Prostate gland (tissue), 2 donors: ENCODE results near the gene CWC25. TPM values are rescaled to one million over a fixed set of nuclear protein-coding genes. Genes with fewer than 3 reads are reported as not detected.

Source experiments
- DNase-seq: peaks from one replicate; pipeline ENCODE4 v3.0.0-alpha.2; 2019; ENCODE audit warnings: low spot score
- H3K27ac ChIP-seq, 2 donors: fragments of 200-600 bp; sonication (generic); 2 replicates each; pipeline ENCODE4 v1.5.1; 2017 to 2019
- H3K27me3 ChIP-seq: fragments of 200-600 bp; sonication (generic); replicated peaks from 2 replicates; pipeline ENCODE4 v1.5.1; 2019; ENCODE audit not compliant: insufficient read depth
- H3K36me3 ChIP-seq, 2 donors: fragments of 200-600 bp; sonication (generic); 1 replicate in 1 of 2; 2 replicates in 1 of 2; pipeline versions ENCODE4 v1.5.1 to v1.8.1; 2017 to 2019
- H3K4me1 ChIP-seq: fragments of 200-600 bp; sonication (generic); replicated peaks from 2 replicates; pipeline ENCODE4 v1.5.1; 2019
- H3K4me3 ChIP-seq, 2 donors: fragments of 200-600 bp; sonication (generic); 2 replicates each; pipeline ENCODE4 v1.5.1; 2017 to 2019
- H3K9me3 ChIP-seq: fragments of 200-600 bp; sonication (generic); 2 replicates; pipeline ENCODE4 v1.5.1; 2017
- POLR2A ChIP-seq: fragments of 450-650 bp; IDR thresholded peaks from one replicate; pipeline ENCODE4 v1.6.1; 2016; ENCODE audit warnings: antibody characterized with exemption, mild to moderate bottlenecking
- POLR2AphosphoS5 ChIP-seq: sonication (generic); formaldehyde crosslinking; IDR thresholded peaks from one replicate; pipeline ENCODE4 v1.6.1; 2017; ENCODE audit warnings: antibody characterized with exemption
- WGBS: methylation state at CpG from one replicate; pipeline ENCODE4 v1.1.5; 2018; 5-methylcytosine and 5-hydroxymethylcytosine counted together
- intact Hi-C: fragments of 100-400 bp; cut with DNase I; formaldehyde crosslinking; loops from one replicate; pipeline ENCODE4 v1.14.2; 2022
- total RNA-seq, 2 donors: library from RNA; depleted of rRNA; stranded (reverse); fragments of >200 nt; gene quantifications; one replicate each; pipeline ENCODE4 v1.1.0, GENCODE V29; 2016
- TF ChIP-seq, protein P1 (sequence below), 4 experiments: fragments of 200-600 bp in 2 of 4; fragments of 450-650 bp in 2 of 4; sonication (generic) in 2 of 4; IDR thresholded peaks; 1 replicate in 3 of 4; 2 replicates in 1 of 4; pipeline ENCODE4 v1.5.1; 2016 to 2019; ENCODE audit warnings: antibody characterized with exemption in 4 of 4, mild to moderate bottlenecking in 2 of 4, moderate library complexity in 2 of 4

The CWC25 gene
- total RNA-seq, 2 donors from 2014 or later: 21.9 to 23.3 TPM

- peaks cover 26 to 61% of the 10 kb centered on the region in 2 donors for H3K36me3 ChIP-seq
- no peaks in the 10 kb centered on the region for H3K4me1 ChIP-seq
- DNase-seq: no peak
- H3K27me3 ChIP-seq: no peaks in the 10 kb centered on the region
- H3K9me3 ChIP-seq: no peaks in the 10 kb centered on the region
- no peak for TF ChIP-seq POLR2A
- TF ChIP-seq POLR2AphosphoS5: no peak
- TF ChIP-seq, protein P1, sequence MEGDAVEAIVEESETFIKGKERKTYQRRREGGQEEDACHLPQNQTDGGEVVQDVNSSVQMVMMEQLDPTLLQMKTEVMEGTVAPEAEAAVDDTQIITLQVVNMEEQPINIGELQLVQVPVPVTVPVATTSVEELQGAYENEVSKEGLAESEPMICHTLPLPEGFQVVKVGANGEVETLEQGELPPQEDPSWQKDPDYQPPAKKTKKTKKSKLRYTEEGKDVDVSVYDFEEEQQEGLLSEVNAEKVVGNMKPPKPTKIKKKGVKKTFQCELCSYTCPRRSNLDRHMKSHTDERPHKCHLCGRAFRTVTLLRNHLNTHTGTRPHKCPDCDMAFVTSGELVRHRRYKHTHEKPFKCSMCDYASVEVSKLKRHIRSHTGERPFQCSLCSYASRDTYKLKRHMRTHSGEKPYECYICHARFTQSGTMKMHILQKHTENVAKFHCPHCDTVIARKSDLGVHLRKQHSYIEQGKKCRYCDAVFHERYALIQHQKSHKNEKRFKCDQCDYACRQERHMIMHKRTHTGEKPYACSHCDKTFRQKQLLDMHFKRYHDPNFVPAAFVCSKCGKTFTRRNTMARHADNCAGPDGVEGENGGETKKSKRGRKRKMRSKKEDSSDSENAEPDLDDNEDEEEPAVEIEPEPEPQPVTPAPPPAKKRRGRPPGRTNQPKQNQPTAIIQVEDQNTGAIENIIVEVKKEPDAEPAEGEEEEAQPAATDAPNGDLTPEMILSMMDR (IDR thresholded peaks at IDR 0.05): no peak
- 84% methylated on average over 23 of the region's 23 CpGs for WGBS
- no peak overlapping the region for H3K4me3 ChIP-seq
- intact Hi-C loops: no loop called here
- no peak overlapping the region for H3K27ac ChIP-seq
These were observed 45.0 kb downstream of the CWC25 start for GRCh38 chr17:38779965-38780752.

- 79% methylated on average over 7 of the region's 7 CpGs for WGBS
These were observed 47.4 kb downstream of the CWC25 start for GRCh38 chr17:38777641-38778250.

DNA sequence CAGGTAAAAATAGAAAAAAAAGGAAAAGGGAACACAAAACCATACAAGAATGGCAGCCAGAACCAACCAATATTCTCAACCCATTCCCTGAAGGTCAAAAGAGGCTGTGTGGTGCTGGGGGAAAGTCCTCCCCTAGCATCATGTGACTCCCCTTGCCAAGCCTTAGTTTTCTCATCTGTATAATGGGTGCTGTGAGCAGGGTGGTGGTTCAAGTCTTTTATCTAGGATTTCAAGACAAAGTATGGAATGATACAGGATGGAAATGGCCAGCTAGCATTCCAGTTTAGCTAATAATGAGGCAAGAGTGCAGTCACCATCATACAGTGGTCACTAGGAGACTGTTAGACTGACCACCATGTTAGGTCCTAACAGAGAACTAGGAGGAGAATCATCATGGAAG, 51.9 kb downstream of the CWC25 start:
- Histone ChIP-seq H3K36me3 (peaks cover 21 to 48% of the 10 kb centered on the region in 2 donors), H3K4me3 (no peak overlapping the region), H3K27me3 (no peaks in the 10 kb centered on the region), H3K4me1 (no peaks in the 10 kb centered on the region), H3K27ac (no peak overlapping the region), H3K9me3 (no peaks in the 10 kb centered on the region)
- TF ChIP-seq POLR2A (no peak), POLR2AphosphoS5 (no peak)
- TF ChIP-seq, protein P1 (IDR thresholded peaks at IDR 0.05): no peak
- no peak for DNase-seq
- intact Hi-C loops: no loop called here

More at GRCh38 chr17:38777641-38778250, 47.4 kb downstream of the CWC25 start:
- H3K36me3 ChIP-seq: peaks cover 31 to 62% of the 10 kb centered on the region in 2 donors
- H3K27me3 ChIP-seq: no peaks in the 10 kb centered on the region
- H3K4me1 ChIP-seq: no peaks in the 10 kb centered on the region
- H3K9me3 ChIP-seq: no peaks in the 10 kb centered on the region
- no peak for DNase-seq
- H3K4me3 ChIP-seq: no peak overlapping the region
- H3K27ac ChIP-seq: no peak overlapping the region
- intact Hi-C loops: no loop called here
- TF ChIP-seq, protein P1 (IDR thresholded peaks at IDR 0.05): no peak

GRCh38 chr17:38768417-38768816, 56.7 kb downstream of the CWC25 start:
- no peak overlapping the region for H3K4me3 ChIP-seq

More at GRCh38 chr17:38768417-38768816, 56.7 kb downstream of the CWC25 start:
- H3K27me3 ChIP-seq: no peaks in the 10 kb centered on the region
- peaks cover 5 to 38% of the 10 kb centered on the region in 2 donors for H3K36me3 ChIP-seq
- WGBS: 38% methylated on average over 6 of the region's 6 CpGs
- no peaks in the 10 kb centered on the region for H3K9me3 ChIP-seq
- no peak for DNase-seq
- H3K4me1 ChIP-seq: no peaks in the 10 kb centered on the region
- no peak overlapping the region for H3K27ac ChIP-seq
- intact Hi-C loops: no loop called here
- TF ChIP-seq POLR2AphosphoS5: no peak
- TF ChIP-seq, protein P1 (IDR thresholded peaks at IDR 0.05): no peak
- TF ChIP-seq POLR2A: no peak
